Measurements from ENCODE around the gene NEDD4L. TPM values are rescaled to one million over a fixed set of nuclear protein-coding genes. Genes with fewer than 3 reads are reported as not detected.
"Not testable (repeated sequence)": the region's sequence is repeated elsewhere in the genome, so short reads cannot be mapped to it uniquely, and the experiment has no call there.

The NEDD4L gene
- total and polyA plus RNA-seq, 7 donors = 52.0 to 104 (median 57.4) TPM

DNA sequence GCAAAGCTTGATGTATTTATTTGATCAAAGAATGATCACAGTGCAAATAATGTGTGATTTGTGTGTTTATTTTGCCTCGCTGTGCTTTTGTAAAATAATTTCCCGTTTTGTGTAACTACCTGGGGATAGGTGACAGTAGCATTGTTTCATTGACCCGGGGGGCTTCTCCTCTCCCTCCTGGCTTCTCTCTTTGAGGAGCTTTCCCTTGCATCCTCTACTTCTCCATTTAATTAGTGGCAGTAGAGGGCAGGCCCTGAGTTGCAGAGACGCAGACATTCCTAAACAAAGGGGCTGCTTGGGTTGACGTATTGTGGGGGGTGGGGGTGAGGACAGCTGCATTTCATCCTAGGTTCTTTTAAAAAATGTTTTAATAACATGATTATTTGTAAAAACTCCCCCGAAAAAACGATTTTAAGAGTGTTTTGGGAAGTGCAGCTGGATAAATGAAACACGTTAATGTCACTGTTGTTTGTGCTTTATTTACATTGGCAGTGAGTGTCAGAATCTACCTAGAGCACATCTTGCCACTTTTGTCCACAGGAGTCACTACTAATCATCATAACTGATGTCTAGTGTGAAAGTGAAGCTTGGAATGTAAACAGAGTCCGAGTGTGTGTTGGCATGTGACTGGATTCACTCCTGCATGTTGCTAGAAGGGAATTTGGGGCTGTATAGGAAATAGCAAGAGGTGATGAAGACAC is 2.2 kb downstream of the NEDD4L start:
- 11 to 39% methylated on average over 9 of the region's 9 CpGs for WGBS, 2 donors
- Histone ChIP-seq H3K4me3 (peak overlapping the region; percentile 50 to 83 (median 78)), H3K4me1 (peaks cover 0 to 34% (median 22%) of the 10 kb centered on the region in 4 donors), H3K36me3 (no peaks in the 10 kb centered on the region), H3K9me3 (no peaks in the 10 kb centered on the region), H3K27me3 (no peaks in the 10 kb centered on the region), H3K27ac (peak overlapping the region; percentile 75 to 90 (median 87))
- no peak for TF ChIP-seq EP300 (IDR thresholded peaks at IDR 0.05)
- TF ChIP-seq POLR2AphosphoS5 (IDR thresholded peaks at IDR 0.05) = peak in 1 of 4 donors; percentile 18
- TF ChIP-seq POLR2A (IDR thresholded peaks at IDR 0.05) = no peak
- intact Hi-C loops (cut with DNase I) = loop anchor here (5.0 to 10.0 kb wide), 3 partner anchors 209 to 424 kb away; partner anchors contain the start of gene NARS1
- no peak for DNase-seq

- H3K9me3 ChIP-seq = no peaks in the 10 kb centered on the region
- no peaks in the 10 kb centered on the region for H3K36me3 ChIP-seq
- H3K27ac ChIP-seq = peak overlapping the region; percentile 75 to 90 (median 87)
- 67 to 81% methylated on average over 12 of the region's 12 CpGs for WGBS, 2 donors
- no peaks in the 10 kb centered on the region for H3K27me3 ChIP-seq
- TF ChIP-seq POLR2AphosphoS5 (IDR thresholded peaks at IDR 0.05) (peak in 1 of 4 donors; percentile 32), POLR2A (IDR thresholded peaks at IDR 0.05) (no peak)
- no peak for DNase-seq
- peaks cover 0 to 34% (median 23%) of the 10 kb centered on the region in 4 donors for H3K4me1 ChIP-seq
- peak overlapping the region in 1 of 4 donors; percentile 83 for H3K4me3 ChIP-seq
- intact Hi-C loops (cut with DNase I) = loop anchor here (5.0 to 10.0 kb wide), 3 partner anchors 208 to 425 kb away; partner anchors contain the start of gene NARS1
Measured at GRCh38 chr18:58046794-58047555, 2.9 kb downstream of the NEDD4L start.

- H3K27ac ChIP-seq = peak overlapping the region; percentile 75 to 90 (median 87)
- no peak for DNase-seq
- H3K36me3 ChIP-seq = no peaks in the 10 kb centered on the region
- TF ChIP-seq, protein P1, sequence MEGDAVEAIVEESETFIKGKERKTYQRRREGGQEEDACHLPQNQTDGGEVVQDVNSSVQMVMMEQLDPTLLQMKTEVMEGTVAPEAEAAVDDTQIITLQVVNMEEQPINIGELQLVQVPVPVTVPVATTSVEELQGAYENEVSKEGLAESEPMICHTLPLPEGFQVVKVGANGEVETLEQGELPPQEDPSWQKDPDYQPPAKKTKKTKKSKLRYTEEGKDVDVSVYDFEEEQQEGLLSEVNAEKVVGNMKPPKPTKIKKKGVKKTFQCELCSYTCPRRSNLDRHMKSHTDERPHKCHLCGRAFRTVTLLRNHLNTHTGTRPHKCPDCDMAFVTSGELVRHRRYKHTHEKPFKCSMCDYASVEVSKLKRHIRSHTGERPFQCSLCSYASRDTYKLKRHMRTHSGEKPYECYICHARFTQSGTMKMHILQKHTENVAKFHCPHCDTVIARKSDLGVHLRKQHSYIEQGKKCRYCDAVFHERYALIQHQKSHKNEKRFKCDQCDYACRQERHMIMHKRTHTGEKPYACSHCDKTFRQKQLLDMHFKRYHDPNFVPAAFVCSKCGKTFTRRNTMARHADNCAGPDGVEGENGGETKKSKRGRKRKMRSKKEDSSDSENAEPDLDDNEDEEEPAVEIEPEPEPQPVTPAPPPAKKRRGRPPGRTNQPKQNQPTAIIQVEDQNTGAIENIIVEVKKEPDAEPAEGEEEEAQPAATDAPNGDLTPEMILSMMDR (IDR thresholded peaks at IDR 0.05) = no peak
- no peak for TF ChIP-seq POLR2A (IDR thresholded peaks at IDR 0.05)
- no peak for TF ChIP-seq EP300 (IDR thresholded peaks at IDR 0.05)
- TF ChIP-seq POLR2AphosphoS5 (IDR thresholded peaks at IDR 0.05) = no peak
- peaks cover 0 to 37% (median 23%) of the 10 kb centered on the region in 4 donors for H3K4me1 ChIP-seq
- intact Hi-C loops (cut with DNase I) = loop anchor here (5.0 to 10.0 kb wide), 3 partner anchors 207 to 425 kb away; partner anchors contain the start of gene NARS1
- WGBS, 2 donors = 93 to 95% methylated on average over 3 of the region's 3 CpGs
- no peak overlapping the region for H3K4me3 ChIP-seq
- H3K27me3 ChIP-seq = no peaks in the 10 kb centered on the region
- no peaks in the 10 kb centered on the region for H3K9me3 ChIP-seq
Measured at GRCh38 chr18:58047556-58047882, 3.5 kb downstream of the NEDD4L start.

DNA sequence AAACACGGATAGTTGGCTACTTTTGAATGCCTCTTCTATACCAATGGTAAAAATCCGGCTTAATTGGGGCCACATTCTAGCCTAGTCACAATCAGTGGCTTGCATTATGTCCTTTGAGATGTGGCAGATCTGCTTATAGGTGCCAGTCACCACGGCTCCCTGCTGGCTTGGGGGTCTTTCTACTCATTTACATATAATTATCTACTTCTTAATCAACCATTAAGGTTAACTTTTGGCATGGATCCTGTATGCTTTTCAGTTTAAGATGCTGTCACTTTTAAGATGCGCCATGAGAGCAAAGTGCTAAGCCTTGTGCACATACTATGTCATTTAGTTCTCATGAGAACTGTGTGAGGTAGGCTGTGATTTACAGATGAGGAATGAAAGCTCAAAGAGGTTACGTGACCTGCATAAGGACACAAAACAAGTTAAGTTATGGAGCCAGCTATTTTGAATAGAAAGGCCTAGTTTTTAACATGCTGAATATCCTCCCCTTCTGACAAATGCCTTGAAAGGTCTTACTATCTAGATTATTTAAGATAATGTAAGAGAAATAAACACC is 4.1 kb downstream of the NEDD4L start:
- 89 to 91% methylated on average over 5 of the region's 5 CpGs for WGBS, 2 donors
- Histone ChIP-seq H3K4me3 (no peak overlapping the region), H3K9me3 (no peaks in the 10 kb centered on the region), H3K27me3 (no peaks in the 10 kb centered on the region), H3K27ac (peak overlapping the region in 1 of 4 donors; percentile 86), H3K4me1 (peaks cover 0 to 33% (median 21%) of the 10 kb centered on the region in 4 donors), H3K36me3 (no peaks in the 10 kb centered on the region)
- intact Hi-C loops (cut with DNase I) = loop anchor here (5.0 to 10.0 kb wide), 3 partner anchors 207 to 426 kb away; partner anchors contain the start of gene NARS1
- DNase-seq = no peak
- TF ChIP-seq, protein P1 (IDR thresholded peaks at IDR 0.05) = no peak
- TF ChIP-seq EP300 (IDR thresholded peaks at IDR 0.05) (no peak), POLR2AphosphoS5 (IDR thresholded peaks at IDR 0.05) (no peak), POLR2A (IDR thresholded peaks at IDR 0.05) (no peak)

GRCh38 chr18:58049000-58049688 is 5.1 kb downstream of the NEDD4L start:
- Histone ChIP-seq H3K27me3 (no peaks in the 10 kb centered on the region), H3K9me3 (no peaks in the 10 kb centered on the region), H3K4me1 (peaks cover 0 to 31% (median 19%) of the 10 kb centered on the region in 4 donors), H3K4me3 (no peak overlapping the region), H3K36me3 (no peaks in the 10 kb centered on the region), H3K27ac (no peak overlapping the region)
- intact Hi-C loops (cut with DNase I) = loop anchor here (5.0 to 10.0 kb wide), 3 partner anchors 206 to 427 kb away; partner anchors contain the start of gene NARS1
- 84 to 87% methylated on average over 6 of the region's 6 CpGs for WGBS, 2 donors
- DNase-seq = no peak
- no peak for TF ChIP-seq POLR2A (IDR thresholded peaks at IDR 0.05)
- TF ChIP-seq, protein P1 (IDR thresholded peaks at IDR 0.05) = no peak
- no peak for TF ChIP-seq EP300 (IDR thresholded peaks at IDR 0.05)
- TF ChIP-seq POLR2AphosphoS5 (IDR thresholded peaks at IDR 0.05) = no peak

- H3K9me3 ChIP-seq; H3K36me3 ChIP-seq; DNase-seq; intact Hi-C loops (cut with DNase I); H3K27ac ChIP-seq; H3K27me3 ChIP-seq; H3K4me3 ChIP-seq: not testable (repeated sequence)
- peaks cover 0 to 27% (median 10%) of the 10 kb centered on the region in 4 donors for H3K4me1 ChIP-seq
- WGBS, 2 donors = 93 to 95% methylated on average over 3 of the region's 3 CpGs
Measured at GRCh38 chr18:58050963-58051362, 6.9 kb downstream of the NEDD4L start.

Data from sigmoid colon (tissue), 7 donors.